Right lobe of liver (tissue), 6 donors: ENCODE results near the gene TANGO2. TPM values are rescaled to one million over a fixed set of nuclear protein-coding genes. Genes with fewer than 3 reads are reported as not detected.

Experiments used
- ATAC-seq, 4 donors: fragments of 200-7000 bp; cut with Tn5 transposase; one replicate each; pipeline ENCODE4 v1.9.1; 2020; ENCODE audit warnings: mild to moderate bottlenecking in 4 of 4, moderate library complexity in 4 of 4
- DNase-seq, 3 donors: peaks; one replicate each; pipeline ENCODE4 v3.0.0-alpha.2; 2020
- H3K27ac ChIP-seq, 3 donors: fragments of 200-600 bp; one replicate each; pipeline ENCODE4 v1.8.0; 2022
- H3K27me3 ChIP-seq, 2 donors: fragments of 200-600 bp; one replicate each; pipeline ENCODE4 v1.8.0; 2022
- H3K36me3 ChIP-seq, 4 donors: fragments of 200-600 bp; sonication (generic) in 1 of 4; one replicate each; pipeline versions ENCODE4 v1.5.1 to v1.8.0; 2017 to 2022; ENCODE audit warnings: control low read depth in 1 of 4
- H3K4me1 ChIP-seq, 4 donors: fragments of 200-600 bp; sonication (generic) in 1 of 4; one replicate each; pipeline versions ENCODE4 v1.5.1 to v1.8.0; 2017 to 2022; ENCODE audit warnings: control low read depth in 1 of 4
- H3K4me3 ChIP-seq, 3 donors: fragments of 200-600 bp; one replicate each; pipeline ENCODE4 v1.8.0; 2022
- H3K9me3 ChIP-seq, 4 donors: fragments of 200-600 bp; sonication (generic) in 1 of 4; one replicate each; pipeline versions ENCODE4 v1.5.1 to v1.8.0; 2017 to 2022; ENCODE audit warnings: control low read depth in 1 of 4
- POLR2A ChIP-seq: fragments of 450-650 bp; IDR thresholded peaks from one replicate; pipeline ENCODE4 v1.6.1; 2017; ENCODE audit warnings: antibody characterized with exemption, mild to moderate bottlenecking
- WGBS: methylation state at CpG from one replicate; pipeline ENCODE4 v1.1.6; 2018; ENCODE audit warnings: low coverage, low lambda C conversion rate; ENCODE audit not compliant: insufficient coverage; ENCODE audit errors: missing lambda C conversion rate; 5-methylcytosine and 5-hydroxymethylcytosine counted together
- intact Hi-C, 2 donors: fragments of 100-400 bp; cut with DNase I; formaldehyde crosslinking; loops; one replicate each; pipeline versions ENCODE4 v1.11.2 to v1.14.1; 2022
- total RNA-seq, 6 experiments: library from RNA; depleted of rRNA in 2 of 6; stranded (reverse); fragments of >200 nt in 2 of 6; fragmentation: NEBNext Ultra II Directional in 3 of 6; extraction: Animal tissue kit (Norgen Biotek cat#: 25700) in 3 of 6; gene quantifications; one replicate each; pipeline versions ENCODE4 v1.1.0 to v1.2.4, GENCODE V29; 2016 to 2023
- TF ChIP-seq, protein P1 (sequence below), 4 donors: fragments of 200-600 bp in 3 of 4; fragments of 450-650 bp in 1 of 4; IDR thresholded peaks; one replicate each; pipeline versions ENCODE4 v1.5.1 to v1.8.0; 2016 to 2022; ENCODE audit warnings: antibody characterized with exemption in 4 of 4, mild to moderate bottlenecking in 2 of 4
- donor health status: DM: no; HTN: yes; CAD: no.
- donor health status: DM: no; HTN: no; CAD: no.
- donor health status: DM: no; HTN: no; CAD: no.
- donor health status: DM: no; HTN: yes; CAD: no.
- donor health status: DM: no; HTN: yes; CAD: no.

TANGO2 gene
- total RNA-seq, 6 experiments from 2014 or later: 11.0 to 27.0 (median 15.5) TPM

DNA sequence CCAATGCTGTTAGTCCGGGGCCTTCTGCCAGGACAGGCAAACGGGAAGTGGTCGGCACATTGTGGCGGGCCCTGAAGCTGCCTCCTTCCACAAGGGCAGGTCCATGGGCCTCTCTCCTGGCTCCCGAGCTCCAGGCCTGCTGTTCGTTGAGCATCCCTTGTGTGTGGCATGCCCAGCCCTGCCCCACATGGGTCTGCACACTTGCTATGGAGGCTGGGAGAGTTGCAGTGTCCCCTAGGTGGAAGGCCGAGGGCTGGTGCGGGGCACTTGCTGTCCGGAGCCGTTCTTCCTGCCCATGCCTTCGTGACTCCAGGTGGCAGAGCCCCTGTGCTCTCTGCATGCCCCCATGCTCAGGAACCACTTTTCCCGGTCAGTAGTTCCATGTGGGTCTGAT lies 33.1 kb downstream of the TANGO2 start:
- WGBS: no CpG with 5 or more reads among the region's 12 CpGs
- no peaks in the 10 kb centered on the region for H3K27me3 ChIP-seq
- no peak for DNase-seq
- intact Hi-C loops: no loop called here
- no peaks in the 10 kb centered on the region for H3K4me1 ChIP-seq
- ATAC-seq: no peak
- H3K9me3 ChIP-seq: no peaks in the 10 kb centered on the region
- peaks cover 0 to 21% (median 4%) of the 10 kb centered on the region in 4 donors for H3K36me3 ChIP-seq
- no peak overlapping the region for H3K27ac ChIP-seq
- no peak overlapping the region for H3K4me3 ChIP-seq
- no peak for TF ChIP-seq POLR2A
- TF ChIP-seq, protein P1, sequence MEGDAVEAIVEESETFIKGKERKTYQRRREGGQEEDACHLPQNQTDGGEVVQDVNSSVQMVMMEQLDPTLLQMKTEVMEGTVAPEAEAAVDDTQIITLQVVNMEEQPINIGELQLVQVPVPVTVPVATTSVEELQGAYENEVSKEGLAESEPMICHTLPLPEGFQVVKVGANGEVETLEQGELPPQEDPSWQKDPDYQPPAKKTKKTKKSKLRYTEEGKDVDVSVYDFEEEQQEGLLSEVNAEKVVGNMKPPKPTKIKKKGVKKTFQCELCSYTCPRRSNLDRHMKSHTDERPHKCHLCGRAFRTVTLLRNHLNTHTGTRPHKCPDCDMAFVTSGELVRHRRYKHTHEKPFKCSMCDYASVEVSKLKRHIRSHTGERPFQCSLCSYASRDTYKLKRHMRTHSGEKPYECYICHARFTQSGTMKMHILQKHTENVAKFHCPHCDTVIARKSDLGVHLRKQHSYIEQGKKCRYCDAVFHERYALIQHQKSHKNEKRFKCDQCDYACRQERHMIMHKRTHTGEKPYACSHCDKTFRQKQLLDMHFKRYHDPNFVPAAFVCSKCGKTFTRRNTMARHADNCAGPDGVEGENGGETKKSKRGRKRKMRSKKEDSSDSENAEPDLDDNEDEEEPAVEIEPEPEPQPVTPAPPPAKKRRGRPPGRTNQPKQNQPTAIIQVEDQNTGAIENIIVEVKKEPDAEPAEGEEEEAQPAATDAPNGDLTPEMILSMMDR (IDR thresholded peaks at IDR 0.05): no peak

DNA sequence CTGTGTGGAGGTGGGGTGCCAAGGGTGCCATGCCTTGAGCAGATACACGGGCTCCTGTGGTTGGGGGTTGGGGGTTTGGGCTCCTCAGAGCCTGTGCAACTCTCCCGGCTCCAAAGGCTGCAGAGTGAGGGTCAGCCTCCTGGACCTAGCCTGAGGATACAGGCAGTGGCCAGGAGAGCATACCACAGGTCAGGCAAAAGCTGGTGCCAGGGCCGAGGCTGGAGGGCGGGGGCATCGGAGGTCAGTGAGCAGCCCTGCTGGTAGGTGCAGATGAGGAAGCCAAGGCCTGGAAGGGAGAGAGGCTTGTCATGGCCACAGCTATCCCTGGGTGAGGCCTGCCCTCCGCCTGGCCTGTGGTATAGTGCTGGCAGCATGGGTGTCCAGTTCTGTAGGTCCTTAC lies 33.6 kb downstream of the TANGO2 start:
- no peaks in the 10 kb centered on the region for H3K4me1 ChIP-seq
- H3K36me3 ChIP-seq: peaks cover 0 to 21% (median 4%) of the 10 kb centered on the region in 4 donors
- WGBS: 100% methylated on average over 1 of the region's 6 CpGs
- no peak overlapping the region for H3K27ac ChIP-seq
- H3K9me3 ChIP-seq: no peaks in the 10 kb centered on the region
- intact Hi-C loops: no loop called here
- TF ChIP-seq POLR2A: no peak
- TF ChIP-seq, protein P1 (IDR thresholded peaks at IDR 0.05): no peak
- no peak for DNase-seq
- H3K4me3 ChIP-seq: no peak overlapping the region
- no peaks in the 10 kb centered on the region for H3K27me3 ChIP-seq
- no peak for ATAC-seq

DNA sequence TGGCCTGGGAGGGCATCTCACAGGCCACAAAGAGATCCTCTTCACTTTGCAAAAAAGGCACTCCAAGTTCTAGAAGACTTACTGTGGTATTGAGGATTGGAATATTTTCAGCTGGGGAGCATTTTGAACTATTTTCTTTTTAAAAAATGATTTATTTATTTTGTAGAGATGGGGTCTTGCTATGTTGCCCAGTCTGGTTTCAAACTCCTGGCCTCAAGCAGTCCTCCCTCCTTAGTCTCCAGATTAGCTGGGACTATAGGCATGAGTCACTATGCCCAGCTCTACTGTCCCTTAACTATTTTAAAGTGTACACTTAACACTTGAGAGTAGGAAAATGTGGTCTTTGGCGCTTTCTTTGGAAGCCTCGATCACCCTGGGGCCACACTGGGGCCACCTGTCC lies 34.2 kb downstream of the TANGO2 start:
- H3K4me3 ChIP-seq: no peak overlapping the region
- no peaks in the 10 kb centered on the region for H3K4me1 ChIP-seq
- peaks cover 0 to 21% (median 4%) of the 10 kb centered on the region in 4 donors for H3K36me3 ChIP-seq
- no peak overlapping the region for H3K27ac ChIP-seq
- DNase-seq: no peak
- TF ChIP-seq POLR2A: no peak
- TF ChIP-seq, protein P1 (IDR thresholded peaks at IDR 0.05): no peak
- 100% methylated on average over 2 of the region's 2 CpGs for WGBS
- no peaks in the 10 kb centered on the region for H3K27me3 ChIP-seq
- no peaks in the 10 kb centered on the region for H3K9me3 ChIP-seq
- no peak for ATAC-seq
- intact Hi-C loops: no loop called here

DNA sequence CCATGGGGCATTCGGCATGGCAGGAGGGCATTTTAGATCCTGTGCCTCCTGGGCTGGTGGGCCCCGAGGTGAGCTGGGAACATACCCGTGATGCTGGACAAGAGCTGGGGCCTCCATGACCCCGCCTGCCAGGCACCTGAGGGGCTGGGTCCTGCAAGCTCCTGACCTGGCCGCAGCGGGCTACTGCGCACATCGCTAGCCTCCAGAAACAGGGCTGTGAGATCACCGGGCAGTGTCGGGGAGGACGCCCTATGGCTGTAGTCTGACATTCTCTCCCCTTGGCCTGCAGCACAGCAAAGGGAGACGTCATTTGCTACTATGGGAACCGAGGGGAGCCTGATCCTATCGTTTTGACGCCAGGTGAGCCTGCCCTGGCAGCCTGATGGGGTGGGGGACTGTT lies 34.7 kb downstream of the TANGO2 start:
- Histone ChIP-seq H3K27me3 (no peaks in the 10 kb centered on the region), H3K36me3 (peaks cover 0 to 21% (median 4%) of the 10 kb centered on the region in 4 donors), H3K9me3 (no peaks in the 10 kb centered on the region), H3K4me1 (no peaks in the 10 kb centered on the region), H3K27ac (no peak overlapping the region), H3K4me3 (no peak overlapping the region)
- no CpG with 5 or more reads among the region's 15 CpGs for WGBS
- intact Hi-C loops: no loop called here
- DNase-seq: no peak
- TF ChIP-seq, protein P1 (IDR thresholded peaks at IDR 0.05): no peak
- no peak for TF ChIP-seq POLR2A
- ATAC-seq: no peak

DNA sequence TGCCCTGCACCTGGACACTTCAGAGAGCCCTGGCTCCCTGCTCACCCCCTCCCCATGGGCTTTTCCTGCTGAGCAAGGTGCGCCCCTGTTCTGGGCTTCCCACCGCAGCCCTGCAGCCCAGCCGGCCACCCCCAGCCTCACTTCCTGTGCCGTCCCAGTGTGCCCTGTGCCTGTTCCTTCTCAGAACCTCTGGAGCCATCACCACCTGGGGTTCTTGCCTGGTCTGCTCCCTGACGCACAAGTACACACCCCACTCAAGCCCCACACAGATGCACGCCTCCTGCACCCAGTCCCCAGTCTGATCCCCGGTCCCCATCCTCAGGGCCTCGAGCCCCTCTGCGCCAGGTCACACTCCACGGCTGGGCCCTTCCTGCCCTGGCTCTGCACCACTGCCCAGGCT lies 35.3 kb downstream of the TANGO2 start:
- Histone ChIP-seq H3K27ac (no peak overlapping the region), H3K27me3 (no peaks in the 10 kb centered on the region), H3K36me3 (peaks cover 0 to 25% (median 5%) of the 10 kb centered on the region in 4 donors), H3K9me3 (no peaks in the 10 kb centered on the region), H3K4me3 (no peak overlapping the region), H3K4me1 (no peaks in the 10 kb centered on the region)
- intact Hi-C loops: no loop called here
- ATAC-seq: no peak
- no peak for DNase-seq
- 95% methylated on average over 5 of the region's 10 CpGs for WGBS
- TF ChIP-seq, protein P1 (IDR thresholded peaks at IDR 0.05): no peak
- TF ChIP-seq POLR2A: no peak
